ENCODE measurements around the gene ABCA7.
A peak's percentile ranks its signal among the peaks of the same experiment; 100 is the strongest.

The ABCA7 gene

DNA sequence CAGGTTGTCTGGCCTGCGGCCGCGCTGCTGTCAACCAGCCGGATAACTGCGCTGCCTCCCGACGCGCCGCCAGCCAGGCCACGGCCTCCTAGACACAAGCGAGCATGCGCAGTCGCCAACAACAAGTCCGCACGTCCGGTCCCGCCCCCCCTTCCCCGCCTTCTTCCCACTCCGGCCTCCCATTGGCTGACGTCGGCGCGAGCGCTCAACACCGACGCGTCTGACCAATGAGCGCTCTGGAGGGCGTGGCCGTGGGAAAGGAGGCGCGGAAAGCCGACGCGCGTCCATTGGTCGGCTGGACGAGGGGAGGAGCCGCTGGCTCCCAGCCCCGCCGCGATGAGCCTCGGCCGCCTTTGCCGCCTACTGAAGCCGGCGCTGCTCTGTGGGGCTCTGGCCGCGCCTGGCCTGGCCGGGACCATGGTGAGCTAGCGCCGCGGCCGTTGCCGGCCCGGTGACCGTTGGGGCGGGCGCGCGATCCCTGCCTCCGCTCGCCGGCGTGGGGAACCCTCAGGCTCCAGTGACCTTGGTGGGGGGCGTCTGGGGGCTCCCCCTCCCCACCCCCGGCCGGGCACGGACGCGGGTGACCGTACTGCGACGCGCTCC lies 63.9 kb downstream of the ABCA7 start, which contains the start of gene GPX4:
TSS of gene GPX4 (plus strand) at position 287 of the 603 bp plus-strand sequence. CDS start at position 337, 50 bp downstream.
- H3K4me3 ChIP-seq: peak within 1 kb of the TSS; percentile 96
- TF ChIP-seq, protein P1, sequence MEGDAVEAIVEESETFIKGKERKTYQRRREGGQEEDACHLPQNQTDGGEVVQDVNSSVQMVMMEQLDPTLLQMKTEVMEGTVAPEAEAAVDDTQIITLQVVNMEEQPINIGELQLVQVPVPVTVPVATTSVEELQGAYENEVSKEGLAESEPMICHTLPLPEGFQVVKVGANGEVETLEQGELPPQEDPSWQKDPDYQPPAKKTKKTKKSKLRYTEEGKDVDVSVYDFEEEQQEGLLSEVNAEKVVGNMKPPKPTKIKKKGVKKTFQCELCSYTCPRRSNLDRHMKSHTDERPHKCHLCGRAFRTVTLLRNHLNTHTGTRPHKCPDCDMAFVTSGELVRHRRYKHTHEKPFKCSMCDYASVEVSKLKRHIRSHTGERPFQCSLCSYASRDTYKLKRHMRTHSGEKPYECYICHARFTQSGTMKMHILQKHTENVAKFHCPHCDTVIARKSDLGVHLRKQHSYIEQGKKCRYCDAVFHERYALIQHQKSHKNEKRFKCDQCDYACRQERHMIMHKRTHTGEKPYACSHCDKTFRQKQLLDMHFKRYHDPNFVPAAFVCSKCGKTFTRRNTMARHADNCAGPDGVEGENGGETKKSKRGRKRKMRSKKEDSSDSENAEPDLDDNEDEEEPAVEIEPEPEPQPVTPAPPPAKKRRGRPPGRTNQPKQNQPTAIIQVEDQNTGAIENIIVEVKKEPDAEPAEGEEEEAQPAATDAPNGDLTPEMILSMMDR (IDR thresholded peaks at IDR 0.05): no peak
- H3K27ac ChIP-seq: peak within 1 kb of the TSS; percentile 99 to 100
- peak; percentile 99 for DNase-seq (ENCODE audit: low spot score)

DNA sequence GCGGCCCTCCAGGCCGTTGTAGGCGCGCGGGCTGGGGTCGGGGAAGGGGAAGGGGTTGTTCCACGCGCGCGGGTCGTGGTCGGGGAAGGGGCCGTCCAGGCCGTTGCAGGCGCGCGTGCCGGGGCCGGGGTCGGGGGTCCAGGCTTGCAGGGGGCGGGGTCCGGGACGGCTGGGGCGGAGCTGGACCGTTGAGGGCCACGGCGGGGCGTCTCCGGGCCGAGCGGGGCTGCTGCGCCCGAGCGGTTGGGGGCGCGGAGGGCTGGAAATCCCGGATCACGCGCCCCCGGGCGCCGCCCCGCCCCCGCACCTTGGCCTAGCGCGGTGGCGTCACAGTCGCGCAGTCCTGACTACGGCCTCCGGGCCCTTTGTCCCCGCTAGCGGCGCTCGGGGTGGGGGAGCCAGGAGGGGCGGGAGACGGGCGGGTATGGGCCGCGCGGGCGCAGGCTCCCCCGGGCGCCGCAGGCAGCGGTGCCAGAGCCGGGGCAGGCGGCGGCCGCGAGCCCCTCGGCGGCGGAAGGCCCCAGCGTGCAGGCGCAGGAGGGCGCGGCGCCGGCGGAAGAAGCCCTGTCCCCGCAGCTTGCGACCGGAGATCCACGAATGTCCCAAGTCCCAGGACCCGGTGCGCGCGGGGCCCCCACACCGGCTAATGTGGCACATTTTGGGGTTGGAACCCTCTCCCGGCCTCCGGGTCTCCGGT lies 64.6 kb downstream of the ABCA7 start:
- TF ChIP-seq, protein P1 (IDR thresholded peaks at IDR 0.05): no peak

GRCh38 chr19:1105008-1105872 lies 65.3 kb downstream of the ABCA7 start:
- TF ChIP-seq, protein P1 (IDR thresholded peaks at IDR 0.05): no peak
- no peak for DNase-seq (ENCODE audit: low spot score)
- Histone ChIP-seq H3K4me3 (peak overlapping the region; percentile 96), H3K27ac (peak overlapping the region; percentile 99 to 100)

More for the DNA sequence above, 64.6 kb downstream of the ABCA7 start:
- Histone ChIP-seq H3K27ac (peak overlapping the region; percentile 99 to 100), H3K4me3 (peak overlapping the region; percentile 96)
- peak; percentile 89 for DNase-seq (ENCODE audit: low spot score)

GRCh38 chr19:1105873-1106840 lies 66.2 kb downstream of the ABCA7 start:
- Histone ChIP-seq H3K27ac (peak overlapping the region in 1 of 2 donors; percentile 99), H3K4me3 (peak overlapping the region; percentile 96)
- DNase-seq (ENCODE audit: low spot score): no peak
- TF ChIP-seq, protein P1 (IDR thresholded peaks at IDR 0.05): no peak

DNA sequence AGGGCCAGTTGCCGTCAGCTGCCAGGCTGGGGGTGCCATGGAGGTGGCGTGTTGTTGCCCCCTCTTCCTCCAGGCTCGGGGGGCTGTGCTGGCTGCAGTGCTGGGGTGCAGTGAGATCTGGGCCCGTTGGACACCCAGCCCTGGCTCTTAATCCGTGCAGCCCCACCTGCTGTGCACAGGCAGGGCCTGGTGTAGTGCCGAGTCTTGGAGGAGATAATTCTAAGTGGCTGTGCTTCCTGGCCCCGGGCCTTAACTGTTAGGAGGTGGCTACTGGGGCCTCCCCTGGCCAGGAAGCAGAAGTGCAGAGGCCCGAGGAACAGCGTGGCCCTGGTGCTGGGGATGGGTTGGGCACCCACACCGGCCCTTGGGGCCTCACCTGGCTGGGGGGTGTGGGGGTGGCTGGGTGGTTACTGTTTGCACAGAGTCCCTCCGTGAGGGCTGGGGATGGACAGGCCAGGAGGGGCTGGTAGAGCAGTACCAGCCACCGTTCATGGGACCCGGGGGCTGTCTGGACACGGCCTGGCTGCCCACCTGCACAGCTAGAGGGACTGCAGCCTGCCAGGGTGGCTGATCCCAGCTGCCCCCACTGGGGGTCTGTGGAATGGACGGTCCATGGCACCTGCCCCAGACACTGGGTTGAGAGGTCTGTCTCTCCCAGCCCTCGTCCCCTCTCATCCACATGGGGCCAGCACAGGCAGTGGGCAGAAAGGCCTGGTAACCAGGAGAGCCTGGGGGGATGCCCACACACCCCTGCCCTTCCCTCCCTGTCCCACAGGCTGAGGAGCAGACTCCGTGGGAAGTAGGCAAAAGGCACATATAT lies 67.1 kb downstream of the ABCA7 start:
- H3K27ac ChIP-seq: peak overlapping the region in 1 of 2 donors; percentile 7
- no peak overlapping the region for H3K4me3 ChIP-seq
- TF ChIP-seq, protein P1 (IDR thresholded peaks at IDR 0.05): no peak
- DNase-seq (ENCODE audit: low spot score): no peak
